Mammary epithelial cell (primary cell): ENCODE results near the gene MED27.

Source experiments
- EZH2 ChIP-seq: IDR thresholded peaks from 2 replicates; pipeline ENCODE4 v1.6.1; 2012; ENCODE audit warnings: low read length, inconsistent platforms, borderline replicate concordance
- TF ChIP-seq, protein P1 (sequence below), 2 donors: IDR thresholded peaks in 1 of 2; conservative IDR thresholded peaks in 1 of 2; 2 replicates each; pipeline ENCODE4 v1.5.1; 2011 to 2012; ENCODE audit warnings: inconsistent platforms in 2 of 2, low read length in 2 of 2, mild to moderate bottlenecking in 2 of 2, control low read depth in 1 of 2, low read depth in 1 of 2; ENCODE audit not compliant: insufficient read depth in 1 of 2; ENCODE audit errors: extremely low read depth in 1 of 2

DNA sequence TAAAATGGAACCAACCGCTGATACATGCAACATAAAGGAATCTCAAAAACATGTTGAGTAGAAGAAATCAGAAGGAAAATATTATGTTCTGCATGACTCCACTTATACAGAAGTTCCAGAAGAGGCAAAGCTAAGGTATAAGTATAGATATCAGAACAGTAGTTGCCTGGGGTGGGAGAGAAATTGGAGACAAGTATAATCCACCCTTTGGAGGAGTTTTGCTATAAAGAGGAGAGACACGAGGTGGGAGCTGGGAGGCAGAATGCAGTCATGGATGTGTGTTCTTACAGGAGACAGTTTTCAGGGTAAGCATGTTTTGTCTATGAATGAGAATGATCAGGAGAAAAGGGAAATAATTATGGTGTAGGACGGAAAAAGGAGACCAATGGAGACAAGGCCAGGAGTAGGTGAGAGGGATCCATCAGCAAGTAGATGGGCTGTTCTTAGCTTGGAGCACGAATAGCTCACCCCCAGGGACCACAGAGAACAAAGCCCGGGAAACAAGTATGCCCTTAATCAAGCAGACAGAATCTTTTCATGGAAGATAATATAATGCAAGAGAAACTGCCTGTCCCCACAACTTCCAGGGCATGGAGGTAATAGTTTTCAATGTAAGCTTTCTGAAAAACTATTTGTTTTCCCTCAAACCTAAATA, 72.2 kb downstream of the MED27 start:
- TF ChIP-seq, protein P1, sequence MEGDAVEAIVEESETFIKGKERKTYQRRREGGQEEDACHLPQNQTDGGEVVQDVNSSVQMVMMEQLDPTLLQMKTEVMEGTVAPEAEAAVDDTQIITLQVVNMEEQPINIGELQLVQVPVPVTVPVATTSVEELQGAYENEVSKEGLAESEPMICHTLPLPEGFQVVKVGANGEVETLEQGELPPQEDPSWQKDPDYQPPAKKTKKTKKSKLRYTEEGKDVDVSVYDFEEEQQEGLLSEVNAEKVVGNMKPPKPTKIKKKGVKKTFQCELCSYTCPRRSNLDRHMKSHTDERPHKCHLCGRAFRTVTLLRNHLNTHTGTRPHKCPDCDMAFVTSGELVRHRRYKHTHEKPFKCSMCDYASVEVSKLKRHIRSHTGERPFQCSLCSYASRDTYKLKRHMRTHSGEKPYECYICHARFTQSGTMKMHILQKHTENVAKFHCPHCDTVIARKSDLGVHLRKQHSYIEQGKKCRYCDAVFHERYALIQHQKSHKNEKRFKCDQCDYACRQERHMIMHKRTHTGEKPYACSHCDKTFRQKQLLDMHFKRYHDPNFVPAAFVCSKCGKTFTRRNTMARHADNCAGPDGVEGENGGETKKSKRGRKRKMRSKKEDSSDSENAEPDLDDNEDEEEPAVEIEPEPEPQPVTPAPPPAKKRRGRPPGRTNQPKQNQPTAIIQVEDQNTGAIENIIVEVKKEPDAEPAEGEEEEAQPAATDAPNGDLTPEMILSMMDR (conservative IDR thresholded peaks at IDR 0.05 in 1 of 2, IDR thresholded peaks at IDR 0.05 in 1 of 2; ENCODE audit: extremely low read depth in 1 of 2, insufficient read depth in 1 of 2, low read depth in 1 of 2, low read length in 2 of 2) = no peak
- no peak for TF ChIP-seq EZH2
